K562 (cell line): ENCODE measurements around the gene IFITM2. TPM values are rescaled to one million over a fixed set of nuclear protein-coding genes. Genes with fewer than 3 reads are reported as not detected.

Experiments
- ATAC-seq: fragments of 200-7000 bp; cut with Tn5 transposase; 3 replicates; pipeline ENCODE4 v1.9.1; 2020; ENCODE audit warnings: moderate library complexity
- BruUV-seq: library from RNA; stranded (reverse); fragments of 400-500 nt; replicated peaks from 2 replicates; lab custom pipeline; 2021; lab: Mats Ljungman, UMichigan
- CTCF ChIA-PET: fragments of 300-600 bp; formaldehyde crosslinking; extraction: SDS; loops from one replicate; lab custom pipeline; 2021; ENCODE audit warnings: low intra/inter-chr PET ratio; lab: Yijun Ruan, JAX
- POLR2A ChIA-PET: fragments of 300-600, 350-650 bp; sonication (Branson Sonifier 250); formaldehyde crosslinking; extraction: SDS; loops from one replicate; lab custom pipeline; 2021; ENCODE audit warnings: antibody characterized with exemption, inconsistent platforms; lab: Yijun Ruan, JAX
- DNase-seq, 4 experiments: peaks; one replicate each; pipeline versions ENCODE4 v3.0.0 to v3.0.0-alpha.2; 2011 to 2018; ENCODE audit warnings: low spot score in 3 of 4, mixed read lengths in 3 of 4; ENCODE audit errors: extremely low read depth in 1 of 4
- FAIRE-seq: peaks from 2 replicates; lab custom pipeline; 2011; peaks lifted over from hg19 to GRCh38; lab: Jason Lieb, UNC
- H2AFZ ChIP-seq: 2 replicates; pipeline ENCODE4 v1.6.0; 2011; ENCODE audit warnings: low read depth, low read length, control low read depth, inconsistent platforms
- H3K27ac ChIP-seq: fragments of 200-600 bp; 3 replicates; pipeline ENCODE4 v1.8.0; 2011; ENCODE audit warnings: low read depth, mild to moderate bottlenecking, control low read depth, inconsistent platforms, low read length, moderate library complexity, mixed read lengths; ENCODE audit errors: extremely low read depth
- H3K27me3 ChIP-seq, 2 experiments: fragments of 300-600 bp in 1 of 2; 2 replicates in 1 of 2; 3 replicates in 1 of 2; pipeline versions ENCODE4 v1.6.0 to v1.8.0; 2011; ENCODE audit warnings: inconsistent platforms in 2 of 2, low read length in 2 of 2, mild to moderate bottlenecking in 1 of 2, mixed read lengths in 1 of 2, moderate library complexity in 1 of 2; ENCODE audit not compliant: control insufficient read depth in 2 of 2, insufficient read depth in 2 of 2
- H3K36me3 ChIP-seq: fragments of 300-600 bp; 3 replicates; pipeline ENCODE4 v1.8.0; 2011; ENCODE audit warnings: mild to moderate bottlenecking, low read length, inconsistent platforms; ENCODE audit not compliant: control insufficient read depth, insufficient read depth
- H3K4me1 ChIP-seq, 2 experiments: fragments of 200-600 bp in 1 of 2; replicated peaks in 1 of 2; 2 replicates in 1 of 2; 3 replicates in 1 of 2; pipeline versions ENCODE4 v1.5.1 to v1.8.0; 2011; ENCODE audit warnings: inconsistent platforms in 2 of 2, low read length in 2 of 2, mild to moderate bottlenecking in 1 of 2, mixed read lengths in 1 of 2, moderate library complexity in 1 of 2; ENCODE audit not compliant: control insufficient read depth in 2 of 2, insufficient read depth in 2 of 2
- H3K4me2 ChIP-seq: 2 replicates; pipeline ENCODE4 v1.6.1; 2011; ENCODE audit warnings: low read length, control low read depth, inconsistent platforms, mixed read lengths; ENCODE audit not compliant: insufficient read depth
- H3K4me3 ChIP-seq: fragments of 200-600 bp; sonication (generic), shearing (Covaris generic); 2 replicates; pipeline ENCODE4 v1.5.1; 2016; ENCODE audit warnings: control low read depth, inconsistent platforms
- H3K79me2 ChIP-seq: fragments of 200-600 bp; 3 replicates; pipeline ENCODE4 v1.8.0; 2011; ENCODE audit warnings: low read length, inconsistent platforms; ENCODE audit not compliant: control insufficient read depth, insufficient read depth
- H3K9ac ChIP-seq, 2 experiments: 2 replicates each; pipeline versions ENCODE4 v1.6.0 to v1.6.1; 2011; ENCODE audit warnings: low read depth in 2 of 2, low read length in 2 of 2, control low read depth in 1 of 2, inconsistent platforms in 1 of 2, mild to moderate bottlenecking in 1 of 2, mixed read lengths in 1 of 2; ENCODE audit not compliant: insufficient read depth in 1 of 2
- H3K9me1 ChIP-seq: one replicate; pipeline ENCODE4 v1.6.0; 2011; ENCODE audit warnings: inconsistent platforms, mild to moderate bottlenecking, low read length, moderate library complexity; ENCODE audit not compliant: control insufficient read depth, insufficient read depth
- H3K9me3 ChIP-seq: replicated peaks from 2 replicates; pipeline ENCODE4 v1.5.1; 2011; ENCODE audit warnings: low read depth, low read length, inconsistent platforms; ENCODE audit not compliant: control insufficient read depth, insufficient read depth
- H4K20me1 ChIP-seq: replicated peaks from 2 replicates; pipeline ENCODE4 v1.6.1; 2011; ENCODE audit warnings: low read length, inconsistent platforms, mixed read lengths; ENCODE audit not compliant: control insufficient read depth, insufficient read depth
- CTCF ChIP-seq, 3 experiments: IDR thresholded peaks in 2 of 3; conservative IDR thresholded peaks in 1 of 3; 2 replicates each; pipeline ENCODE4 v1.5.1; 2011 to 2012; ENCODE audit warnings: low read length in 3 of 3, mild to moderate bottlenecking in 3 of 3, control low read depth in 2 of 3, improper control_type of control experiment in 1 of 3, inconsistent platforms in 1 of 3, low read depth in 1 of 3, mixed read lengths in 1 of 3, moderate library complexity in 1 of 3; ENCODE audit not compliant: insufficient read depth in 2 of 3
- FOXA1 ChIP-seq: fragments of 450-650 bp; IDR thresholded peaks from 2 replicates; pipeline ENCODE4 v1.6.1; 2016; ENCODE audit warnings: mild to moderate bottlenecking, borderline replicate concordance
- ZNF511 ChIP-seq: sonication (generic); formaldehyde crosslinking; IDR thresholded peaks from 2 replicates; pipeline ENCODE4 v1.8.0; 2022; ENCODE audit warnings: mild to moderate bottlenecking, missing genetic modification reagents
- whole genome bisulfite sequencing: fragments of 100-300 bp; shearing (Covaris generic); methylation state at CpG from one replicate; pipeline ENCODE4 v1.1.6; 2016; ENCODE audit warnings: low coverage, mixed read lengths; ENCODE audit not compliant: insufficient coverage; ENCODE audit errors: missing lambda C conversion rate; 5-methylcytosine and 5-hydroxymethylcytosine counted together
- in situ Hi-C: fragments of 300-500 bp; cut with MboI; formaldehyde crosslinking; loops from 4 replicates; pipeline ENCODE4 v1.15.0; 2018; ENCODE audit warnings: inconsistent platforms, mixed read lengths
- intact Hi-C: fragments of 100-400 bp; cut with micrococcal nuclease; formaldehyde crosslinking; loops from 2 replicates; pipeline ENCODE4 v1.14.2; 2022
- polyA plus RNA-seq, 8 experiments: library from polyadenylated mRNA; depleted of rRNA in 4 of 8; stranded (reverse) in 5 of 8; unstranded in 3 of 8; fragments of >200 nt; fragmentation: Nextera tagmentation in 2 of 8; fragmentation: Illumina TruSeq in 1 of 8; extraction: Ambion mirVana in 2 of 8; extraction: Trizol in 1 of 8; gene quantifications; 2 replicates each; pipeline versions ENCODE4 v1.2.1 to v1.2.3, GENCODE V29; 2011 to 2014; ENCODE audit warnings: inconsistent platforms in 1 of 8, missing spikeins in 1 of 8
- total RNA-seq, 7 experiments: library from RNA; depleted of rRNA in 6 of 7; stranded (reverse); fragments of >200 nt in 6 of 7; fragmentation: Illumina TruSeq in 2 of 7; extraction: Trizol in 2 of 7; gene quantifications; 2 replicates each; pipeline versions ENCODE4 v1.2.1 to v1.2.3, GENCODE V29; 2011 to 2021; ENCODE audit warnings: low replicate concordance in 1 of 7

The IFITM2 gene
- total and polyA plus RNA-seq, 9 of the 15 experiments (the other 6 are each of a cell fraction or from before 2014, with no cell fraction given): 52.8 to 4,872 (median 356) TPM

- no peak for TF ChIP-seq ZNF511
- no peak for TF ChIP-seq CTCF (IDR thresholded peaks at IDR 0.05 in 2 of 3, conservative IDR thresholded peaks at IDR 0.05 in 1 of 3; ENCODE audit: insufficient read depth in 2 of 3, low read depth in 1 of 3, low read length in 3 of 3)
- TF ChIP-seq FOXA1: no peak
- Histone ChIP-seq H2AFZ (no peak overlapping the region), H3K4me3 (no peak overlapping the region), H3K79me2 (peaks cover 16% of the 10 kb centered on the region), H3K9ac (no peak overlapping the region), H3K4me1 (peaks cover 13 to 71% of the 10 kb centered on the region in 2 experiments; a peak in 4 of 5 replicates), H4K20me1 (no peaks in the 10 kb centered on the region), H3K9me1 (no peaks in the 10 kb centered on the region), H3K27me3 (no peaks in the 10 kb centered on the region), H3K36me3 (peaks cover 3% of the 10 kb centered on the region; the same call in 1 of the 3 replicates), H3K27ac (no peak overlapping the region), H3K4me2 (no peak overlapping the region), H3K9me3 (no peaks in the 10 kb centered on the region; the same call in 1 of the 2 replicates)
- ChIA-PET POLR2A (interaction anchor here (0.6 to 1.4 kb wide), 5 partner anchors 11 to 77 kb away, joined by 3 to 5 read pairs (median 3); partner anchors contain the start of genes BET1L and RIC8A), CTCF (no interaction called here)
- in situ Hi-C loops (no loop called here), intact Hi-C loops (no loop called here)
- no TSS peak for BruUV-seq
- no peak for ATAC-seq
- DNase-seq: no peak
- FAIRE-seq: no peak
- 76% methylated on average over 23 of the region's 23 CpGs for WGBS
Observed at GRCh38 chr11:283405-284104, 24.1 kb upstream of the IFITM2 start.
